Stimulated activated CD4-positive, alpha-beta T cell treated with anti-CD3 and anti-CD28 coated beads, Interleukin-1b, Interleukin-23, amount 100 ng/mL, for 1 hour (primary cell): Measurements from ENCODE around the gene MAP3K12.
"Not testable (repeated sequence)": the region's sequence is repeated elsewhere in the genome, so short reads cannot be mapped to it uniquely, and the experiment has no call there.

Experiments used
- DNase-seq, 2 donors: peaks; one replicate each; pipeline ENCODE4 v3.0.0-alpha.2; 2020; ENCODE audit warnings: low read depth in 2 of 2

Gene MAP3K12

GRCh38 chr12:53468282-53468681 is 31.0 kb downstream of the MAP3K12 start:
- no peak for DNase-seq

GRCh38 chr12:53467880-53468279 is 31.4 kb downstream of the MAP3K12 start:
- DNase-seq: no peak

GRCh38 chr12:53467082-53467481 is 32.2 kb downstream of the MAP3K12 start:
- DNase-seq: no peak

GRCh38 chr12:53466640-53467039 is 32.6 kb downstream of the MAP3K12 start:
- DNase-seq: no peak

- no peak for DNase-seq
Observed at GRCh38 chr12:53465679-53466078, 33.6 kb downstream of the MAP3K12 start.

GRCh38 chr12:53464685-53465418 is 34.4 kb downstream of the MAP3K12 start:
- no peak for DNase-seq

GRCh38 chr12:53463802-53464560 is 35.3 kb downstream of the MAP3K12 start:
- DNase-seq: no peak

GRCh38 chr12:53462935-53463334 is 36.3 kb downstream of the MAP3K12 start:
- DNase-seq: no peak

- DNase-seq: no peak
Observed at GRCh38 chr12:53461591-53461990, 37.7 kb downstream of the MAP3K12 start.

GRCh38 chr12:53461059-53461458 is 38.2 kb downstream of the MAP3K12 start:
- DNase-seq: no peak

- DNase-seq: no peak
Observed at GRCh38 chr12:53459097-53459496, 40.2 kb downstream of the MAP3K12 start.

- DNase-seq: no peak
Observed at GRCh38 chr12:53456654-53457366, 42.4 kb downstream of the MAP3K12 start.

GRCh38 chr12:53454707-53455106 is 44.6 kb downstream of the MAP3K12 start:
- no peak for DNase-seq

- DNase-seq: no peak
Observed at GRCh38 chr12:53453953-53454640, 45.2 kb downstream of the MAP3K12 start.

GRCh38 chr12:53452159-53453077 is 46.8 kb downstream of the MAP3K12 start:
- peak; percentile 36 to 52 for DNase-seq

- peak; percentile 88 to 97 for DNase-seq
Observed at GRCh38 chr12:53451661-53452158, 47.5 kb downstream of the MAP3K12 start, which contains the start of gene PCBP2. Gene PCBP2, plus strand, starts transcription at chr12:53452102. Its CDS starts 2,699 bp downstream, at chr12:53454801.

- DNase-seq: no peak
Observed at GRCh38 chr12:53450936-53451335, 48.3 kb downstream of the MAP3K12 start.

GRCh38 chr12:53444593-53445325 is 54.5 kb downstream of the MAP3K12 start:
- DNase-seq: not testable (repeated sequence)

- no peak for DNase-seq
Observed at GRCh38 chr12:53443955-53444354, 55.3 kb downstream of the MAP3K12 start.
